Activated CD8-positive, alpha-beta memory T cell treated with anti-CD3 and anti-CD28 coated beads for 1 hour (primary cell): ENCODE results near the gene RAB17.

Experiments used
- DNase-seq, 2 donors: peaks; one replicate each; pipeline ENCODE4 v3.0.0-alpha.2; 2020; ENCODE audit warnings: low read depth in 1 of 2; ENCODE audit errors: extremely low read depth in 1 of 2

RAB17 gene

DNA sequence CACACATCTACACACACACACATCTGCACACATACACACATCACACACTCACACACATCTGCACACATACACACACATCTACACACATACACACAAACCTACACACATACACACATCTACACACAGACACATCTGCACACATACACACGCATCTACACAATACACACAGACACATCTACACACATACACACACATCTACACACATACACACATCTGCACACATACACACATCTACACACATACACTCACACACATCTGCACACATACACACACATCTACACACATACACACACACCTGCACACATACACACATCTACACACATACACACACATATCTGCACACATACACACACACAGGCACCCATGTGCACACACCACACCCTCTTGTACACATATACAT, 24.6 kb downstream of the RAB17 start:
- no peak for DNase-seq

DNA sequence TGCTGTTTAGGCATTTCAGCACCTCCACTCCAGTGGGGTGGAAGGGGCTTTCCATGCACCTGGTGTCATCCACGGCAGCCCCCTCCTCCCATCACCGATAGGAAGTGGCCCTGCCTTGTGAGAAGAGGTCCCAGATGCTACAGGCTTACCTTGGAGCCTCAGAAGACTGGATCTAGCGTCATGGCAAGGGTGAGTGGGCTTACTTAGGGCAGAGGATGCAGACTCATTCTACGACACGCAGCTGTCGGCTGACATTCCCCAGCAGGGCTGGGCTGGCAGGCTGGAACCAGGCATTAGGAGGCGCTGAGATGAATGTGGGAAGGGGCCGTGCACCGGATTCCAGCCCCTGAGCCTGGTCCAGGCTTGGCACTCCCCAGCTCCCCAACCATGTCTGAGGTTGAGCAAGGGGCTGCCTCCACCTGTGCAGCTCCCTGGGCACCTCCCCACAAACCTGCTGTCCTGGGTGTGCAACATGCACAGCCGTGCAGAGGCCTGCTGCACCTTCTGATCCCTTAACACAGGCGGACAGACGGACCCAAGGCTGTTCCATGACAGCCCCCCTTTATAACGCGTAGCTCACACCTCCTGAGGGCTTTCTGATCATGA, 25.9 kb downstream of the RAB17 start:
- DNase-seq, result no peak

GRCh38 chr2:237563816-237564215, 26.7 kb downstream of the RAB17 start:
- no peak for DNase-seq

DNA sequence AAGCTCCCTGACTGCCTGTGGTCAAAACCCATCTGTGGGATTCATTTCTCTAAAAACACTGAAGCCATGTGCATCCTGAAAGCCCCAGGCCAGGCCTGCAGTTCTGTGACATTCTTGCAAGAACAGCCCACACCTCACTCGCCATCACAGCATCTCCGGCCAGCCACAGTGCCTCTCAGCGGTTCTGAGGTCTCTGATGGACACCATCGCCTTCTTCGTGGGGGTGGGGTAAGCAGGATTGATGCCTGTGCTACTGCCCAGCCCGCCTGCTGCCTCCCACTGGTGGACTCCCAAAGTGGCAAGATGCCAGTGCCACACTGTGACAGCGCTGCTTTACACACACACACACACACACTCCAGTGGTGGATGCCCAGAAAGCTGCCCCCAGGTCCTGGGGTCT, 29.3 kb downstream of the RAB17 start:
- DNase-seq, result no peak

DNA sequence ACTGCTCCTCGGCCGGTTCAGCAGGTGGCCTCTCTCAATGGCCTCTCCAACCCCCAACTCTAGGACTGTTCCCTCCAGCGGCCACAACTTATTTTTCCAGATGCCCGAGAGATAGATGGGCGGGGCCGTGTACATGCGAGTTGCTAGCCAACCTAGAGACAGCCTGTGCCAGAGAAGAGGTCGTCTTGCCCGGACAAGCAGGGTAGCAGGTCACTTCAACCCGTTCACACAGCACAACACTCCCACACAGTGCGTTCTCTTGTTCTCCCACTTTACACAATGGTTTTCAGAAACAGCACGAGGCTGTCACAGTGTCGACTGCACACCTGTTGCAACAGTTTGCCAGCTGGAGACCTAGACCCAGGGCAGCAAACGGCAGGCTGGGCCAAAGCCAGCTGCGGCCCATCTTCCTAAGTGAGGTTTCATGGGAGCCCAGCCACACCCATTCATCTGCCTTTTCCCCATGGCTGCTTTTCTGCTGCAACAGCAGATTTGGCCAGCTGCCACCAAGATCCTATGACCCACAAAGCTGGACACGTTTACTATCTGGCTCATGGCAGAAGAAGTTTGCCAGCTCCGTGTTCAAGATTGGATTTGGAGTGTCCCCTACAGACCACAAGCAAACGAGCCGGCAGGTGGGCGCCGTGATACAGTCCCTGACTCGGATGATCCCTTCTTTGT, 31.4 kb downstream of the RAB17 start:
- DNase-seq, result no peak

- DNase-seq, result no peak
Measured at GRCh38 chr2:237557633-237558015, 32.9 kb downstream of the RAB17 start.

- no peak for DNase-seq
Measured at GRCh38 chr2:237556773-237557632, 33.5 kb downstream of the RAB17 start.

DNA sequence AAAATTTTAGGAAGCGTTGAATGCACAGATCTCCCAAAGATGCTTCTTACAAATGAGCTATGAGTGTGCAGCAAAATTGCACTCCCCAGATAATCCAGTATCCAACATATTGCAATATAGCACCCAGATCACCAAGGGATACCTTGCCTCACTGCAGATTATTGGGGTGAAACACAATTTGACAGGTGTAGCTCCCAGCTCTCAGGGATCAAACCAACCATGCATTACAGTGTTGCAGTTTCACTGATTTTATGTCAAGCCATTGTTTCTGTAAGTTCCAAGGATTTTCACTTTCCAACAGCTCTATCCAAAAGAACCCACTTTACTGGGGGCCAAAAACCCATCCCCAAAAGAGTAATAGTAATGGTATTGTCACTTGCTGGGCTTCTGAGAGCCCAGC, 35.0 kb downstream of the RAB17 start:
- DNase-seq, result no peak

DNA sequence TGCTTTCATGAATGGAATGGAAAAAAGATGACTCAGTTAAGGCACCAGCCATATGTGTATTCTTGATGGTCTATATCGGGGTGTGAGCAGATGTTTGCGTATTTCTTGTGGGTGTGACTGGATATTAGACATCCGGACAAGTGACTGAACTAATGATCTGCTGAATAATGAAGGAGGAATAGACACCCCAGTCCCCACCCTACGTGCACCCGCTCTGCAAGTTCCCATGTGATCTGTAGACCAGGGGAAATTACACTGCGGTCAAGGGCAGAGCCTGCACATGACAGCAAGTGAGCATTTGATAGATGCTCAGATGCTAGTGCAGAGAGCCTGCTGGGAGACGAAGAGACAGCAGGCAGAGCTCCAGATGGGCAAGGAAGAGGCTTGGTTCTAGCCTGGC, 36.6 kb downstream of the RAB17 start:
- no peak for DNase-seq

DNA sequence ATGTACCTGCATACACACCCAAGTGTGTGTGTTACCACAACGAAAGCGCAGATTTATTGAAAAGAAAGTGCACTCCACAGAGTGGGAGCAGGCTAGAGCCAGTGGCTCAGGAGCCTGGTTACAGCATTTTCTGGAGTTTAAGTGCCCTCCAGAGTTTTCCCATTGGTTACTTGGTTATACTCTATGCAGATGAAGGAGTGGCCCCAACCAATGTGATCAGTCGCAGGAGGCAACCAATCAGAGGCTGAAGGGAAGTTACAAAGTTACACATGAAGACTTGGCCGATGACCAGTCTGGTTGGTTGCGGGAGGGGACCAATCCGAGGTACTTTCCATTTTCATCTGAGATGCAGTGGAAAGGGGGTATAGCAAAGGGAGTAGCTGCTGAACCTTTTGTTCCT, 37.6 kb downstream of the RAB17 start:
- no peak for DNase-seq

- no peak for DNase-seq
Measured at GRCh38 chr2:237551071-237551574, 39.4 kb downstream of the RAB17 start.

GRCh38 chr2:237549643-237550415, 40.7 kb downstream of the RAB17 start:
- DNase-seq, result no peak

GRCh38 chr2:237549216-237549615, 41.3 kb downstream of the RAB17 start:
- DNase-seq, result no peak

GRCh38 chr2:237547841-237548416, 42.6 kb downstream of the RAB17 start:
- no peak for DNase-seq

DNA sequence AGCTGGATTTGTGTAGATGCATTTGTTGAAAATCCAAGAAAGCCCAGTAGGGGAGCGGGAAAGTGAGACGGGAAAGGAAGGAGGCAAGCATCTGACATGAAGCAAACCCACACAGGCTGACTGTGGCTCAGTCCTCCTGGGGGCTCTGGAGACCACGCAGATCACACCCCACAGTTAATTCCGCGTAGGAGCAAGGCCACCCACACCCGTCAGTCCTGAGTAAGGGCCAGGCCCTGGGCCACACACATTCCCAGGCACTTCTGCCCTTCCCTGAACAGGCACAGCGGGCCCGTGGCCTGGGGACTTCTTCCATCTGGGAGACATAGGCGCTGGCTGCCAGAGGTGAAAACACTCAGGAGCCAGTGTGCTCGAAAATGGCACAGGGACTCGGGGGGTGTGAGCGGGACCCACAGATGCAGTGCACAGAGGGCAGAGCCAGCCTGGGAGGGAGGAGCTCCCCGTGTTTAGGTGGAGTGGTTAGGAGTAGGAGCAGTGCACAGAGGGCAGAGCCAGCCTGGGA, 43.6 kb downstream of the RAB17 start:
- no peak for DNase-seq

DNA sequence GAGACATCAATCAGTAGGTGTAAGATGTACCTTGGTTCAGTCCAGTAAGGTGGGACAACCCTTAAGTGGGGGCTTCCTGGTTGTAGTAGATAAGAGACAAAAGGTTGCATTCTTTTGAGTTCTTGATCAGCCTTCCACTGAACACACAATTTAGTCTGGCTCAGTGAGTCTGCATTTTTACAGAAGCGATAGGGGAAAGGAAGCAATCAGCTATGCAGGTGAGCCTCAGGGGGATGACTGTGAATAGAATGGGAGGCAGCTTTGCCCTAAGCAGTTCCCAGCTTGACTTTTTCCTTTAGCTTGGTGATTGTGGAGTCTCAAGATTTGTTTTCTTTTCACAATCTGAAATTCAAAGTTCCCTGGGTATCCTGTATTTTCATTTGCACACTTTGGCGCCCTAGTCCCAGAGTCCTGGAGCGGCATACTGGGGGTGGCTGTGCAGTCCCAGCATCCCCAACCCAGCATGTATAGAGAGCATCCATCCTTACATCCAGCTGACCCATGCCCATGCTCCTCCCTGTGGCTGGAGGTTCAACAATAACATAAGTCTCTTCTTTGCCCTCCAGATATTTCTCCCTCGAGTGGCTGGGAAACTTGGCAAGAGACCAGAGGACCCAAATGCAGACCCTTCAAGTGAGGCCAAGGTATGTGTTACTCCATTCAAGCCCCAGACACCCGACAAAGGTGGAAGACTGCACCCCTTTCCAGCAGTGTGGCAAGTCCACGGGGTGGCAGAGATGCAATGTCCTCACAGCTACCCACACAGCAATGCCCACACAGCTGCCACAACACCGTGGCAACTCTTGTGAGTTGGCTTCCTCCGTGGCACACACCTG, 44.3 kb downstream of the RAB17 start:
- DNase-seq, result no peak

GRCh38 chr2:237542001-237542704, 48.4 kb downstream of the RAB17 start:
- no peak for DNase-seq

DNA sequence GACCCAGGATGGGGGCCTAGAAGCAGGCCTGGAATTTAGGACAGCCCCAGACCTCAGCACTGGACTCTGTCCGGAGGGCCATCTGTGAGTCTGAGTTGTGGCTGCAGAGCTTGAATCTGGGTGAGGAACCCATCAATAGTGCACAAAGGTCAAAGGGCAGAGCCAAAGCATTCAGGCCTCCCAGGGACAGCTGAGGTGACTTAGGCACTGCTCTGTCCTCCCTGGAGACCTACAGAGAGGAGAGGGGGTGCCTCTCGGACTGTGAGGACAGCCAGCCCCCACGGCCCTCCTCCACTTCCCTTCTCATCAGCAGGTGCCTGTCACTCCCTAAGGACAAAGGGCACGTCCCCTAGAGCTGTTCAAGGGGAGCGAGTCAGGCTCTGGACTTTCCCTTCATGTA, 49.3 kb downstream of the RAB17 start:
- no peak for DNase-seq

GRCh38 chr2:237540823-237541222, 49.7 kb downstream of the RAB17 start:
- DNase-seq, result no peak
